ENCODE results near the gene SPOCD1.

Gene SPOCD1

DNA sequence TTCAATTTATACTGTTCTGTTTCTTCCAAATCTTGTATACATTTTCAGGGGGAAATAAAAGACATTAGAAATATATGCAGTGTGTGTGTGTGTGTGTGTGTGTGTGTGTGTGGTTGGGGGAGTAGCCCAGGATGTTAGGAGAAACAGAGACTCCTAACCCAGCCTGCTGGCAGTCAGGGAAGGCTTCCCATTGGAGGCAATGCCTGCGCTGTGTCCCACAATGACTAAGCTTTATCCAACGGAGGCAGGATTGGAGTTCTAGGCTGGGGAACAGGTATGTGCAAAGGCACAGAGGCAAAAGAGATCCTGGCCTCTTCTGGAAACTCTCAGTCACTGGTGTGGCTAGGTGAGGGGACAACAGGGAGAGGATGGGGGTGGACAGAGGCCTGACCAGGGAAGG, 35.2 kb downstream of the SPOCD1 start:
- TF ChIP-seq, protein P1, sequence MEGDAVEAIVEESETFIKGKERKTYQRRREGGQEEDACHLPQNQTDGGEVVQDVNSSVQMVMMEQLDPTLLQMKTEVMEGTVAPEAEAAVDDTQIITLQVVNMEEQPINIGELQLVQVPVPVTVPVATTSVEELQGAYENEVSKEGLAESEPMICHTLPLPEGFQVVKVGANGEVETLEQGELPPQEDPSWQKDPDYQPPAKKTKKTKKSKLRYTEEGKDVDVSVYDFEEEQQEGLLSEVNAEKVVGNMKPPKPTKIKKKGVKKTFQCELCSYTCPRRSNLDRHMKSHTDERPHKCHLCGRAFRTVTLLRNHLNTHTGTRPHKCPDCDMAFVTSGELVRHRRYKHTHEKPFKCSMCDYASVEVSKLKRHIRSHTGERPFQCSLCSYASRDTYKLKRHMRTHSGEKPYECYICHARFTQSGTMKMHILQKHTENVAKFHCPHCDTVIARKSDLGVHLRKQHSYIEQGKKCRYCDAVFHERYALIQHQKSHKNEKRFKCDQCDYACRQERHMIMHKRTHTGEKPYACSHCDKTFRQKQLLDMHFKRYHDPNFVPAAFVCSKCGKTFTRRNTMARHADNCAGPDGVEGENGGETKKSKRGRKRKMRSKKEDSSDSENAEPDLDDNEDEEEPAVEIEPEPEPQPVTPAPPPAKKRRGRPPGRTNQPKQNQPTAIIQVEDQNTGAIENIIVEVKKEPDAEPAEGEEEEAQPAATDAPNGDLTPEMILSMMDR (IDR thresholded peaks at IDR 0.05; ENCODE audit: low read depth, low read length), result no peak
- TF ChIP-seq MYC (IDR thresholded peaks at IDR 0.05; ENCODE audit: low read depth, low read length) (no peak), POLR2A (IDR thresholded peaks at IDR 0.05; ENCODE audit: extremely low read depth, insufficient read length) (no peak)
- TF ChIP-seq, protein P2, sequence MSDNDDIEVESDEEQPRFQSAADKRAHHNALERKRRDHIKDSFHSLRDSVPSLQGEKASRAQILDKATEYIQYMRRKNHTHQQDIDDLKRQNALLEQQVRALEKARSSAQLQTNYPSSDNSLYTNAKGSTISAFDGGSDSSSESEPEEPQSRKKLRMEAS (IDR thresholded peaks at IDR 0.05; ENCODE audit: low read depth, low read length), result no peak
- H3K4me3 ChIP-seq (ENCODE audit: low read depth, low read length), result no peak overlapping the region
- DNase-seq (ENCODE audit: low read depth), result no peak

DNA sequence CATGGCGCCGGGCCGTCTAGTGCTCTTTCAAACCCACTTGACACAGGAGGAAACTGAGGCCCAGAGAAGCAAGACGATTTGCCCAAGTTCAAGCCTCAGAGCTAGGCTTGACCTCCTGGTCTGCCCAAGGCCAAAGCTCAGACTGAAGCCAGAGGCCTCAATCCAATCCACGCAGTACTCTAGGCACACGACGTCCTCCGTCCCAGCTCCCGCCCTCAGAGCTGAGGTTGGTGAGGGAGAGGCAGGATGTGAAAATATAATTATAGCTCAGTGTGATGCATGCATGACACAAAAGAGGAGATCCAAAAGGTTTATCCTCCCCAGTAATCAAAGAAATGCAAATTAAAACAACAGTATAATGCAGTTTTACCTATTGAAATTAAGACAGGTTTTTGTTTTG, 36.1 kb downstream of the SPOCD1 start:
- TF ChIP-seq, protein P2 (IDR thresholded peaks at IDR 0.05; ENCODE audit: low read depth, low read length), result no peak
- TF ChIP-seq POLR2A (IDR thresholded peaks at IDR 0.05; ENCODE audit: extremely low read depth, insufficient read length) (no peak), MYC (IDR thresholded peaks at IDR 0.05; ENCODE audit: low read depth, low read length) (no peak)
- TF ChIP-seq, protein P1 (IDR thresholded peaks at IDR 0.05; ENCODE audit: low read depth, low read length), result no peak

DNA sequence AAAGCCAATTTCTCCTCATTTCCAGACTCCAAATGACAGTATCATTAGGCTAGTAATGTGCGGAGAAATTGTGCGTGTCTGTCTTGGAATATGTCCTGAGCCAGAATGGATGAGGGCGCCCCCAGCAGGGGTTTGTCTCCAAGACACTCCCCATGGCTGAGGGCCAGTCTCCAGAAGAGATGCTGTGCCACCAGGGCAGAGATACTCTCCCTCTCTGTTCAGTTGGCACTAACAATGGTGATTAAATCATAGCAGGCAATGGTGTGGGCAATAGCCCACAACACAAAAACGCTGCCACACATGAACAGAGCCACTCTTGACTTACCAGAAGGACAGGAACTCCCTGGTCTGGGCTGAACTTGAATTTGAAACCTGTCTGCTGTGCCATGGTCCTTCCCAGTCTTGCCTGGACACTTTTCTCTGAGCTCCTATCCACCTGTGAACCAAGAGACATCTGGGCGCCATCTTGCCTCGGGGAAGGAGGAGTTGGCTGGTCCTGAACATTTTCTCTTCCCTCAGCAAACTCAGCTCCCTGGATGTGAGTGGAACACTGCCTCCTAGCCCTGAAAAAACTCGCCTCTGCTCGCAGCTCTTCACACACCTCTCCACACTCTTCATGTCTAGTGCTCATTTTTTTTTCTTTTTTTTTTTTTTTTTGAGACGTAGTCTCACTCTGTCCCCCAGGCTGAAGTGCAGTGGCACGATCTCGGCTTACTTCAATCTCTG, 36.9 kb downstream of the SPOCD1 start:
- no peak for DNase-seq (ENCODE audit: low read depth)
- no peak overlapping the region for H3K4me3 ChIP-seq (ENCODE audit: low read depth, low read length)
- TF ChIP-seq MYC (IDR thresholded peaks at IDR 0.05; ENCODE audit: low read depth, low read length) (no peak), POLR2A (IDR thresholded peaks at IDR 0.05; ENCODE audit: extremely low read depth, insufficient read length) (no peak)
- TF ChIP-seq, protein P2 (IDR thresholded peaks at IDR 0.05; ENCODE audit: low read depth, low read length), result no peak
- TF ChIP-seq, protein P1 (IDR thresholded peaks at IDR 0.05; ENCODE audit: low read depth, low read length), result no peak

More for the DNA sequence above, 36.1 kb downstream of the SPOCD1 start:
- no peak overlapping the region for H3K4me3 ChIP-seq (ENCODE audit: low read depth, low read length)
- no peak for DNase-seq (ENCODE audit: low read depth)

DNA sequence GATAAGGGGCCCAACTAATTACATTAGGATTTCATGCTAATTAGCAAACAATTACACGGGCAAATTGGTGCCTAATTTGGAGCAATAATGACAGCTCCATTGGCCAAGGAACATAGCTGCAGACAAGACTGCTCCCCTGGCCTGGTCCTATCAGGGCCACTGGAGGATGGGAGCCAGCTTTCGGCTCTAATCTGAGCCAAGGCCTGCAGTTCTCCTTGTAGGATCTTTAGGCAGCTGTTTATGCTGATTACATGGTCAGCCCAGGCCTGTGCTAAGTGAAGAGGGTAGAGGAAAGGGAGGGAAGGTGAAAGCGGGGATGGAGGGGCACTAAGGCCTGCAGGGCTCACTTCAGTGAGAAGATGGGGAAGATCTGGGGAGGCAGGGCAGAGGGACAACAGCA, 39.3 kb downstream of the SPOCD1 start:
- TF ChIP-seq POLR2A (IDR thresholded peaks at IDR 0.05; ENCODE audit: extremely low read depth, insufficient read length) (no peak), MYC (IDR thresholded peaks at IDR 0.05; ENCODE audit: low read depth, low read length) (no peak)
- TF ChIP-seq, protein P1 (IDR thresholded peaks at IDR 0.05; ENCODE audit: low read depth, low read length), result no peak
- TF ChIP-seq, protein P2 (IDR thresholded peaks at IDR 0.05; ENCODE audit: low read depth, low read length), result no peak
- no peak overlapping the region for H3K4me3 ChIP-seq (ENCODE audit: low read depth, low read length)
- no peak for DNase-seq (ENCODE audit: low read depth)

DNA sequence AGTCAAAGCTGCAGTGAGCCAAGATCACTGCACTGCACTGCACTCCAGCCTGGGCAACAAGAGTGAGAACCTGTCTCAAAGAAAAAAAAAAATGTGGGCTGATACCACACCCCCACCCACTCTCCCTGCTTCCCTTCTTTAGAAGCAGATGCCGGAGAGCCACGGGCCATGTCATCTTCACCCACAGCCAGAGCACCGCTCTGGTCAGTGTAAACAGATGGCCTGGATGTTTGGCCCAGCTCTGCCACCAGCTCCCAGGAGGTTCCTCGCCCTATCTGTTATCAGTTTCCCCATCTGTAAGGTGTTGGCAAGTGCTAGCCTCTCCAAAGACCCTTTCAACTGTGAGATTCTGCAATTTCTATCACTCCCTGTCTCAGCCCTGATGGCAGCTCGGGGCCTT, 39.8 kb downstream of the SPOCD1 start:
- H3K4me3 ChIP-seq (ENCODE audit: low read depth, low read length), result no peak overlapping the region
- TF ChIP-seq POLR2A (IDR thresholded peaks at IDR 0.05; ENCODE audit: extremely low read depth, insufficient read length) (no peak), MYC (IDR thresholded peaks at IDR 0.05; ENCODE audit: low read depth, low read length) (no peak)
- TF ChIP-seq, protein P1 (IDR thresholded peaks at IDR 0.05; ENCODE audit: low read depth, low read length), result no peak
- TF ChIP-seq, protein P2 (IDR thresholded peaks at IDR 0.05; ENCODE audit: low read depth, low read length), result no peak
- DNase-seq (ENCODE audit: low read depth), result no peak
